Transverse colon (tissue), 4 donors: ENCODE measurements around the gene MMP23B. TPM values are rescaled to one million over a fixed set of nuclear protein-coding genes. Genes with fewer than 3 reads are reported as not detected.
"Not testable (repeated sequence)": the region's sequence is repeated elsewhere in the genome, so short reads cannot be mapped to it uniquely, and the experiment has no call there.

Experiments used
- DNase-seq: peaks from one replicate; pipeline ENCODE4 v3.0.0-alpha.2; 2019
- H3K27ac ChIP-seq, 4 donors: fragments of 200-600 bp; sonication (generic); 2 replicates each; pipeline ENCODE4 v1.5.1; 2016 to 2018; ENCODE audit warnings: inconsistent platforms in 4 of 4
- H3K27me3 ChIP-seq: fragments of 200-600 bp; sonication (generic); 2 replicates; pipeline ENCODE4 v1.5.1; 2017; ENCODE audit warnings: inconsistent platforms
- H3K36me3 ChIP-seq, 4 donors: fragments of 200-600 bp; sonication (generic); 2 replicates each; pipeline ENCODE4 v1.5.1; 2017 to 2019; ENCODE audit warnings: inconsistent platforms in 4 of 4
- H3K4me1 ChIP-seq, 4 donors: fragments of 200-600 bp; sonication (generic); 2 replicates each; pipeline ENCODE4 v1.5.1; 2017 to 2020; ENCODE audit warnings: inconsistent platforms in 4 of 4
- H3K4me3 ChIP-seq, 4 donors: fragments of 200-600 bp; sonication (generic); 1 replicate in 1 of 4; 2 replicates in 3 of 4; pipeline versions ENCODE4 v1.5.1 to v1.6.1; 2017 to 2019; ENCODE audit warnings: inconsistent platforms in 4 of 4
- H3K9me3 ChIP-seq, 2 donors: fragments of 200-600 bp; sonication (generic); 2 replicates each; pipeline ENCODE4 v1.5.1; 2017 to 2019; ENCODE audit warnings: inconsistent platforms in 2 of 2
- EP300 ChIP-seq: sonication (generic); formaldehyde crosslinking; IDR thresholded peaks from one replicate; pipeline ENCODE4 v1.6.1; 2017; ENCODE audit warnings: antibody characterized with exemption, low read depth
- POLR2A ChIP-seq: fragments of 450-650 bp; IDR thresholded peaks from one replicate; pipeline ENCODE4 v1.6.1; 2016; ENCODE audit warnings: antibody characterized with exemption, mild to moderate bottlenecking, moderate library complexity
- POLR2AphosphoS5 ChIP-seq, 3 donors: sonication (generic); formaldehyde crosslinking; IDR thresholded peaks; one replicate each; pipeline ENCODE4 v1.6.1; 2016; ENCODE audit warnings: antibody characterized with exemption in 3 of 3
- WGBS, 2 donors: methylation state at CpG; one replicate each; pipeline ENCODE4 v1.1.5; 2018; ENCODE audit warnings: low coverage in 1 of 2; 5-methylcytosine and 5-hydroxymethylcytosine counted together
- in situ Hi-C, 4 donors: fragments of 200-750 bp; cut with MboI; loops; one replicate each; pipeline versions ENCODE4 v1.15.0 to v1.15.1; 2017; ENCODE audit warnings: low sequenced_read_pairs in 3 of 4, low pct_ligation_motif_present in 1 of 4, low pct_unique_long_range_greater_than_20kb in 1 of 4
- intact Hi-C: fragments of 100-400 bp; cut with DNase I; formaldehyde crosslinking; loops from one replicate; pipeline ENCODE4 v1.15.1; 2023; ENCODE audit warnings: low total_unique reads
- total RNA-seq, 4 donors: library from RNA; depleted of rRNA; stranded (reverse); fragments of >200 nt; gene quantifications; one replicate each; pipeline ENCODE4 v1.1.0, GENCODE V29; 2016
- TF ChIP-seq, protein P1 (sequence below), 5 experiments: fragments of 200-600 bp in 3 of 5; fragments of 450-650 bp in 2 of 5; sonication (generic) in 3 of 5; IDR thresholded peaks; 1 replicate in 2 of 5; 2 replicates in 3 of 5; pipeline ENCODE4 v1.5.1; 2016 to 2017; ENCODE audit warnings: antibody characterized with exemption in 5 of 5, inconsistent platforms in 3 of 5, mild to moderate bottlenecking in 2 of 5, moderate library complexity in 1 of 5

MMP23B gene
- total RNA-seq, 4 donors from 2014 or later, result 4.9 to 58.9 (median 9.9) TPM

- in situ Hi-C loops (no loop called here), intact Hi-C loops (no loop called here)
- 81% methylated on average over 24 of the region's 24 CpGs; no CpG with 5 or more reads in 1 of the 2 donors for WGBS, 2 donors
- Histone ChIP-seq H3K36me3 (no peaks in the 10 kb centered on the region), H3K9me3 (no peaks in the 10 kb centered on the region), H3K27ac (no peak overlapping the region), H3K4me3 (no peak overlapping the region), H3K4me1 (peaks cover 0 to 3% (median under 1%) of the 10 kb centered on the region in 4 donors), H3K27me3 (peaks cover 32% of the 10 kb centered on the region)
- no peak for DNase-seq
- TF ChIP-seq EP300, result no peak
- no peak for TF ChIP-seq POLR2A
- no peak for TF ChIP-seq POLR2AphosphoS5 (IDR thresholded peaks at IDR 0.05)
- TF ChIP-seq, protein P1, sequence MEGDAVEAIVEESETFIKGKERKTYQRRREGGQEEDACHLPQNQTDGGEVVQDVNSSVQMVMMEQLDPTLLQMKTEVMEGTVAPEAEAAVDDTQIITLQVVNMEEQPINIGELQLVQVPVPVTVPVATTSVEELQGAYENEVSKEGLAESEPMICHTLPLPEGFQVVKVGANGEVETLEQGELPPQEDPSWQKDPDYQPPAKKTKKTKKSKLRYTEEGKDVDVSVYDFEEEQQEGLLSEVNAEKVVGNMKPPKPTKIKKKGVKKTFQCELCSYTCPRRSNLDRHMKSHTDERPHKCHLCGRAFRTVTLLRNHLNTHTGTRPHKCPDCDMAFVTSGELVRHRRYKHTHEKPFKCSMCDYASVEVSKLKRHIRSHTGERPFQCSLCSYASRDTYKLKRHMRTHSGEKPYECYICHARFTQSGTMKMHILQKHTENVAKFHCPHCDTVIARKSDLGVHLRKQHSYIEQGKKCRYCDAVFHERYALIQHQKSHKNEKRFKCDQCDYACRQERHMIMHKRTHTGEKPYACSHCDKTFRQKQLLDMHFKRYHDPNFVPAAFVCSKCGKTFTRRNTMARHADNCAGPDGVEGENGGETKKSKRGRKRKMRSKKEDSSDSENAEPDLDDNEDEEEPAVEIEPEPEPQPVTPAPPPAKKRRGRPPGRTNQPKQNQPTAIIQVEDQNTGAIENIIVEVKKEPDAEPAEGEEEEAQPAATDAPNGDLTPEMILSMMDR (IDR thresholded peaks at IDR 0.05), result no peak
Observed at GRCh38 chr1:1593834-1594601, 38.0 kb upstream of the MMP23B start.

DNA sequence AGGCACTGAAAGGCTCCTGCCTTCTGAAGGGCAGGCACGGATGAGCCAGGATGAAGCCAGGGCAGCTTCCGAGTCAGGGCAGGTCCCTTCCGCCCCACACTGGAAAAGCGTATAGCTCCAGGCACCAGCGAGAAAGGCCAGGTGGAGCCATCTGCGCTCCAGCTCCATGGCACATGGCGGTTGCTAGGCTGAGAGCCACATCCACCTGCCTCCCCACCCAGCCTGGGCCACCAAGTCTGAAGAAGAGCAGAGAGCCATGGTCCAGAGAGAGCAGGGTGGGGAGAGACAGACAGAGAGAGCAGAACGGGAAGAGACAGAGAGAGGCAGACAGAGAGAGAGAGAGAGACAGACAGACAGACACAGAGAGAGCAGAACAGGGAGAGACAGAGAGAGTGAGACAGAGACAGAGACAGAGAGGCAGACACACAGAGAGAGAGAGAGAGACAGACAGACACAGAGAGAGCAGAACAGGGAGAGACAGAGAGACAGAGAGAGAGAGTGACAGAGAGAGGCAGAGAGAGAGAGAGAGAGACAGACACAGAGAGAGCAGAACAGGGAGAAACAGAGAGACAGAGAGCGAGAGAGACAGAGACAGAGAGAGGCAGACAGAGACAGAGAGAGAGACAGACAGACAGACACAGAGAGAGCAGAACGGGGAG, 37.2 kb upstream of the MMP23B start:
- Histone ChIP-seq H3K4me1 (peaks cover 0 to 8% (median 5%) of the 10 kb centered on the region in 4 donors), H3K27me3 (peaks cover 36% of the 10 kb centered on the region), H3K4me3 (no peak overlapping the region), H3K9me3 (no peaks in the 10 kb centered on the region), H3K27ac (no peak overlapping the region), H3K36me3 (no peaks in the 10 kb centered on the region)
- 25 to 69% methylated on average over 1 to 9 of the region's 10 CpGs for WGBS, 2 donors
- in situ Hi-C loops, result no loop called here
- intact Hi-C loops, result no loop called here
- DNase-seq, result no peak
- TF ChIP-seq EP300 (no peak), POLR2AphosphoS5 (IDR thresholded peaks at IDR 0.05) (no peak), POLR2A (no peak)
- TF ChIP-seq, protein P1 (IDR thresholded peaks at IDR 0.05), result no peak

DNA sequence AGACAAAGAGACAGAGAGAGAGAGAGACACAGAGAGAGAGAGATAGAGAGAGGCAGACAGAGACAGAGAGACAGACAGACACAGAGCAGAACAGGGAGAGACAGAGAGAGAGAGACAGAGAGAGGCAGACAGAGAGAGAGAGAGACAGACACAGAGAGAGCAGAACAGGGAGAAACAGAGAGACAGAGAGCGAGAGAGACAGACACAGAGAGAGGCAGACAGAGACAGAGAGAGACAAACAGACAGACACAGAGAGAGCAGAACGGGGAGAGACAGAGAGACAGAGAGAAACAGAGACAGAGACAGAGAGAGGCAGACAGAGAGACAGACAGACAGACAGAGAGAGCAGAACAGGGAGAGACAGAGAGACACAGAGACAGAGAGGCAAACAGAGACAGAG, 36.6 kb upstream of the MMP23B start:
- intact Hi-C loops, H3K27ac ChIP-seq, DNase-seq, H3K36me3 ChIP-seq, H3K4me3 ChIP-seq, in situ Hi-C loops, H3K9me3 ChIP-seq: not testable (repeated sequence)
- Histone ChIP-seq H3K27me3 (peaks cover 38% of the 10 kb centered on the region), H3K4me1 (peaks cover 1 to 11% (median 8%) of the 10 kb centered on the region in 4 donors)
- 70 to 80% methylated on average over 2 of the region's 2 CpGs for WGBS, 2 donors

GRCh38 chr1:1596493-1597274, 35.3 kb upstream of the MMP23B start:
- DNase-seq, result no peak
- Histone ChIP-seq H3K4me1 (peaks cover 5 to 15% (median 10%) of the 10 kb centered on the region in 4 donors), H3K27ac (no peak overlapping the region), H3K27me3 (peaks cover 52% of the 10 kb centered on the region), H3K9me3 (no peaks in the 10 kb centered on the region), H3K4me3 (no peak overlapping the region), H3K36me3 (no peaks in the 10 kb centered on the region)
- 39 to 40% methylated on average over 3 to 9 of the region's 12 CpGs for WGBS, 2 donors
- in situ Hi-C loops (no loop called here), intact Hi-C loops (no loop called here)
- TF ChIP-seq, protein P1 (IDR thresholded peaks at IDR 0.05), result no peak
- no peak for TF ChIP-seq POLR2A
- no peak for TF ChIP-seq EP300
- no peak for TF ChIP-seq POLR2AphosphoS5 (IDR thresholded peaks at IDR 0.05)
